NCI-H187 treated with DMSO at 0.1 percent for 48 hours (cell line): ENCODE results near the gene SPAG16.

ENCODE experiments used
- DNase-seq: peaks from one replicate; lab custom pipeline; 2025; lab: John Stamatoyannopoulos, UW

The SPAG16 gene

GRCh38 chr2:214180071-214180470 is 895.8 kb downstream of the SPAG16 start:
- DNase-seq, result no peak

- DNase-seq, result no peak
These were observed 896.4 kb downstream of the SPAG16 start for GRCh38 chr2:214180686-214181085.

GRCh38 chr2:214184461-214184860 is 900.2 kb downstream of the SPAG16 start:
- no peak for DNase-seq

GRCh38 chr2:214185546-214185945 is 901.3 kb downstream of the SPAG16 start:
- no peak for DNase-seq

GRCh38 chr2:214192711-214193110 is 908.4 kb downstream of the SPAG16 start:
- no peak for DNase-seq

- DNase-seq, result no peak
These were observed 909.7 kb downstream of the SPAG16 start for GRCh38 chr2:214193943-214194342.

DNA sequence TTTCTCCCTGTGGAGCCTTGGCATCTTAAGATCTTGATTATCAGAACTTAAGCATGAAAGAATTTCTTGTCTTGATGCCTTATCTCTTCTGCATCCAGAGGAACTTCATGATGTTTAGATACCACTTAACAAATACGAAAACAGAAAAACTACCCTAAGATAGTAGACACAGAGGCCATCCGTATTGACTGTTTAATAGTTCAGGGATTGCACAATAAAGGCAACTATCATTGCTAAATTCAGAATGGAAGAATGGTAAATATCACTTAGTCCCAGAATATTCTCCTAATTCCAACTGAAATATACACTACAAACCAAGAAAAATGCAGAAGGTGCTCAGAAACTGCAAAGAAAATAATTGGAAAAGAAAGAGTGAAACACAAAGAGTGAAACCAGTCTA is 912.0 kb downstream of the SPAG16 start:
- no peak for DNase-seq

DNA sequence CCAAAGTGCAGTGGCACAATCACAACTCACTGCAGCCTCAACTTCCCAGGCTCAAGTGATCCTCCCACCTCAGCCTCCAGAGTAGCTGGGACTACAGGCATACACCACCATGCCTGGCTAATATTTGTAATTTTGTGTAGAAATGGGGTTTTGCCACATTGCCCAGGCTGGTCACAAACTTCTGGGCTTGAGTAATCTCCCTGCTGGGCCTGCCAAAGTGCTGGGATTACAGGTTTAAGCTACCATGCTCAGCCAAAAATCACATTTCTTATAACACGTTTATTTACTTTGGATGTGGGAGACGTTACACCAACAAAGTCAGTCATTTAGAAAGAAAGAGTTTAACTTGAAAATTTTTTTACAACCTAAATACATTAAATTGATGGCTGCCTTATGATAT is 917.6 kb downstream of the SPAG16 start:
- no peak for DNase-seq

DNA sequence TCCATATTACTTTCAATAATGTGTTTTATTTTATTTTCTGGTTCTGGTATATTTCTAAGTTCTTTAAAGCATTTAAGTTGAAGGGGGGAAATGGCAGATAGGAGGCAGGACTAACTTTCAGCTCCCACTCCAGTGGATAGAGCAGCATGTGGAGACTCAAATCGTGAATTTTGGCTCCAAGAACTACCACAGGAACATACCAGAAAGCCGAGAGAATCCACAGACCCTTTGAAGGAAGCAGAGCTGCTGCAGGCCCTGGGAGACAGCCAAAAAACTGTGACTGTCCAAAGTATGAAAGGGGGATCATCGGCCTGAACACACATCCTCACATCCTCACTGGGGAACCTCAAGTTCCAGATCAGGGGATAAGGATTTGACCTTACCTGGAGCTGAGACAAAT is 919.0 kb downstream of the SPAG16 start:
- DNase-seq, result no peak

DNA sequence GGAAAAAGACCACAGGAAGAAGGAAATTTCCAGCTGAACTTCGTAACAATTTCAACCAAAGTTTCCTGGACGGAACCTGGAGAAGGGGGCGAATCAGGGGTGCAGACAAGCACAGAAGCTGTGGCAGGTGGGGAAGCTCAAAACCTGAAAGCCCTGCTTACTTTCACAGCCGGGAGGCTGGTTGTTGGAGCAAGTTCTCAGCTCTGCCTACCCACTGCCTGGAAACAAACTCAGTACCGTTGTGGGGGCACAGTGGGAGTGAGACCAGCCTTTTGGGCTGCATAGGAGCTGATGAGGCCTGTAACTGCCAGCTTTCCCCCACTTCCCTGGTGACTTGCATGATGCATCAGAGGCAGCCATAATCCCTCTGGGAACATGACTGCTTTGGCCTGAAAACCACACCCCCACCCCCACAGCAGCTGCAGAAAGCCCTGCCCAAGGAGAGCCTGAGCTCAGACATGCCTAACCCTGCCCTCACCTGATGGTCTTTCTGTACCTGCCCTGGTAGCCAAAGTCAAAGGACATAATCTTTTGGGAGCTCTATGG is 919.6 kb downstream of the SPAG16 start:
- DNase-seq, result no peak

DNA sequence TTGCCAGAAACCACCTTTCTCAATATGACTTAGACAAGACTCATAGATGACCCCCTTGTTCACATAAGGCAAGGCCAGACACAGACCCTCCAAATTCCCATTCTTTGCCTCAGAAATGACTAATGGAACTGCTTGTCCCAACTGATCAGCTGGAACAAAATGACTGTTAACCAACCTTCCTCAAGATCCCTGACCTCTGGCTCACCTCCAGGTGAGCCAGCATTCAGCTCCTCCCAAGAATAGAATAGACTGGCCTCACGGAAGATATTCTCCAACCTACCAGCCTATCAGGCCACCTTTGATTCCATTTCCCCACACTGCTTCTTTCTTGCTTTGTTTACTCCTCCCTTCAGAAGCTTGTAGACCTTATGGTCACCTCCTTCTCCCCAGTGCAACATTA is 930.8 kb downstream of the SPAG16 start:
- no peak for DNase-seq

DNA sequence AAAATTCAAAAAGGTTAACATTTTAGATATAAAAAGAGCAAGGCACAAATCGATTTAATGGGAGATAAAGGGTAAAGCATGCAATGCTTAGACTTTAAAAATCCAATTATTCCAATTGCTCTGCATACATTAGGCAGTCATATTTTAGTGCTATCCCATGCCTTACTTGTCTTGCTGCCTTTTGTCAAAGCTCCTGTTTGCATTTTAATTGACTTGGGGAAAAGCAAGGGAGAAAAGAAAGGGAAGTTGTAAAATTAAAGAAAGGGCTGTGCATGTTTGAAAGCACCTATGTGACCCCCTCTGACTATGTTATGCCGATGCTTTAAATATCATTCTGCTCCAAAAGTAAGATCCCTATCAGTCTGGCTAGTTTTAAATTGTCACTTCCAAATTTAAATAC is 932.9 kb downstream of the SPAG16 start:
- no peak for DNase-seq

DNA sequence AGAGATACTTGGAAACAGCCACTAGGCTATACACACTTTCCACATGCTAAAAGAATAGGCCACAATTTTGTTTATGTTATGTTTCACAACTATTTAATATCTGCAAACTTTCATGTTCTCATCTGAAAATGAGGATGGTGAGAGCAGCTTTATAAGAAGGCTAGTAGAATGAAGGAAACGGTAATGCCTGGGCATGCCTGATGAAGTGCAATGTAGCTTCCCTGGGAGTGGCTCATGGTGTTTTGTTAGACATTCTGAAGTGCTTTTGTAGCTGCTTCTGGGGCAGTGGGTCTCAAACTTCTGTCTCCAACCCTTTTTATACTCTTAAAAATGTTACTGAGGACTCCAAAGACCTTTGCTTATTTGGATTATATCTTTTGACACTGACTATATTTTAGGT is 933.3 kb downstream of the SPAG16 start:
- no peak for DNase-seq

- DNase-seq, result no peak
These were observed 936.0 kb downstream of the SPAG16 start for GRCh38 chr2:214220251-214220650.

DNA sequence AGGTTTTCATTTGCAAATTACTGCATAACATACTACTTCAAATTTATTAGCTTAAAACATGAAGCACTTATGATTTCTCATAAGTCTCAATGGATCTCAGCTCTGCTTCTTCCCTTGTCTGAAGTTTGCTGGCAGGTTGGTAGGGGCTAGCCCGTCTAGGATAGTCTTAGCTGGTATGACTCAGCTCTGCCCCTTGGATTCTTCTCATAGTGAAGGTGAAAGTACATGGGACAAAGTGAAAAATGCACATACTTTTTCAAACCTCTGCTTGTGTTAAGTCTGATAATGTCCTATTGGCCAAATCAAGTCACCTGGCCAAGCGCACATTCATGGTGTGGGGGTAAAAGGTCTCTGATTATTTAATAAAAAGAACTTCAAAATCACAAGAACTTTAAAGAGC is 941.8 kb downstream of the SPAG16 start:
- no peak for DNase-seq

DNA sequence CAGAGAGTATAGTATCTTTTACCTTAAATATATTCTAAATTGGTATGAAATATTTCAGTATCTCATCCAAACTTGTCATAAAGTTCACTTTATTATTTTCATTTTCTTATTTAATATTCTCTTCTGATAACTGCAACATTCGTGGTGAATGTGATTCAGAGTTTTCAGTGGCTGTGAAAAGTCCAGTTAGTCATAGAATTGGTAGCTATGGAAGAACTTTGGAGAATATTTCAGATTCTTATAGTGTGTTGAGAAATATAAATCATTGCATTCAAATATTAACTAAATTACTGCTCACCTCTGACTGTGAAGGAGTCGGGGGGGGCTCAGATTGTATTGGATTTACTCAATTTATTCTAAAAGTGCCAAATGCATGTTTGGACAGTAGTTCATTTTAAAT is 948.0 kb downstream of the SPAG16 start:
- no peak for DNase-seq

DNA sequence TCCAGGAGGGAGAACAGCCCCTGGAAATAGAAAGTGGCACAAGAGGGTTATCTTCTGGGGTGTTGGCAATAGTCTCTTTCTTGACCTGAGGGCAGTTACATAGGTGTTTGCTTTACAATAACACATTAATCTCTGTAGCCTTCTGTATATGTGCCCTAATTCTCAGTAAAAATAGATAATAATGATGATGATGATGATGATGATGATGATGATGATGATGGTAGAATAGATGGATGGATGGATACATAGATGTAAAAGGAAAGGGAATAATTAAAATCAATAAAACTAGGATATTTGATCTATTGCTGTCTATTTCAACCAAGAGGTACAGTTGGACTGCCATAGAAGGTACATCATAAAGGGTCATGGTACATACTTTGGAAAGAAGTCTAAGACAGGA is 948.9 kb downstream of the SPAG16 start:
- DNase-seq, result no peak

GRCh38 chr2:214242797-214243196 is 958.5 kb downstream of the SPAG16 start:
- DNase-seq, result no peak

DNA sequence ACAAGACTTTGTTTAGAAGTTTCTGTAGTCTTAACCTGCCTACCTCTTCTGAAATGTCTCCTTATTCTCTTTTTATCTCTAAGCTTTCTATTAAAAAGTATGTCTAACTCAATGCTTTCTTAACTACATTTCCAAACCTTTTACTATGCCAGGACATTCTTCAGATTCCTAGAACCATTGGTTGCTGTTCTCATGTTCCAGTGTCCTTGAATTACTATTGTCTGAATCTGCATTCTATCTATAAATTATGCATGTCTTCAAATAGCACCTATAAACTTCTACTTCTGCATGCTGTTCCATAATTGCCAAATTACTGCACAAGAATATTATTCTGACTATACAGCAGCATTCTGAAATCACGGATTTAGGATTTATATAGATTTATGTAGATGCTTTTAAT is 960.6 kb downstream of the SPAG16 start:
- DNase-seq, result no peak

DNA sequence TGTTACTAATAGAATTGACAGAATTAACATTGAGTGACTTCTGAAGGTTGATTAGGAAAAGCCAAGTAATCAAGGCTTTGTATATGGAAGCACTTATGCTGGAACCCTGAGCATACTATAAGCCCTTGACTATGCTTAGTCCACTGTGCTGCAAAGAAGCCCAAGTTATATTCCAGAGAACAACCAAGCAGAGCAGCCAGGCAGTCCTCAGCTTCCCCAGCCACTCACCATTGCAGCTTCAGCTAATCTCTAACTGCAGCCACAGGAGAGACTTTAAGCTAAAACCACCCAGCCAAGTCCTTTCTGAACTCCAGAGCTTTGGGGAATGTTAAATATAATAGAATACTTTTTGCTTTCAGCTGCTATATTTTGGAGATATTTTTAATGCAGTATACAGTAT is 962.2 kb downstream of the SPAG16 start:
- DNase-seq, result no peak

DNA sequence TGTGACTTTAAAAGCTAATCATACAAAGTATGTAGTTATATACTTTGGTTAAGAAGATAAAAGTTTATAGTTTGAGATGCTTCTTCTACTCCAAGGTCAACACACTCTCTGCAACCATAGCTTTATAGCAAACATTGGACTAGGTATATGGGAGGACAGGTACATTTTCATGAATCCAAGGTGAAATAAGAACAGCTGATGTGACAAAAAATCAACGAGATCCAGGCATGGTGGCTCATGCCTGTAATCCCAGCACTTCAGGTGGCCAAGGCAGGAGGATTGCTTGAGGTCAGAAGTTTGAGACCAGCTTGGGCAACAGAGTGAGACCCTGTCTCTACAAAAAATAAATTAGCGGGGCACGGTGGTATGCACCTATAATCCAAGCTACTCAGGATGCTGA is 963.3 kb downstream of the SPAG16 start:
- DNase-seq, result no peak

DNA sequence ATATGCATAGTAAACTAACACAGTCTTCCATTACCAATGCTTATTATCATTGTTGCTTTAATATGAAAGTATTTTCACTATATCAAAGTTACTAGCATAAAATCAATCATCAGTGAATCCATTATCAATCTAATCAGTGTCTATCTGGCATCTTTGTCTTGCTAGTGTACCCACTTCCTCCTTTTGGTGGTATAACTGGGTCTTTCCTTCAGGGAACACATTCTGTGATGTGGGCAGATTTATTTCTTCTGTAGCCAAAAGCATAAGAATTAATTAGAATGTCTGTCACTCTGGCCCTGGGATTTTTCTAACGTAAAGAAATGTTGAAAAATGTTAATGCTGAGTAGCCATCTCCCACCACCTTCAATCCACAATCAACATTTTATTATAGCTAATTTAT is 970.8 kb downstream of the SPAG16 start:
- DNase-seq, result no peak

DNA sequence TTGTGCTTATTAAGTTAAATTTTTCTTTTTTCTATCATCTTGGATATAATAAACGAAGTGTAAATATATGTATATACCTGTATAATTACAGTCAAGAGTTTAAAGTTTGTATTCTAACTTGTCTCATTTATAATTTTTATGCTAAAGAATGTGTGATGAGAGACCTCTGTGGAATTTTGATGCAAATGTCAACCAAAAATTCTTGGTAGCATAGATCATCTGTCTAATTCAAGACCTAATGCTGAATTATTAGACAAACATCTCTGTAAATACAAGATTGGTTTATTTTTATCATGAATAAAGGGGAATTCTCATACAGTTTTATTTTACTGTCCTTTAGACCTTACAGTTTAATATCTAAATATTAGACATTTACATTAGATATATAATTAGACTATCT is 977.4 kb downstream of the SPAG16 start:
- DNase-seq, result no peak

GRCh38 chr2:214264171-214264570 is 979.9 kb downstream of the SPAG16 start:
- no peak for DNase-seq

DNA sequence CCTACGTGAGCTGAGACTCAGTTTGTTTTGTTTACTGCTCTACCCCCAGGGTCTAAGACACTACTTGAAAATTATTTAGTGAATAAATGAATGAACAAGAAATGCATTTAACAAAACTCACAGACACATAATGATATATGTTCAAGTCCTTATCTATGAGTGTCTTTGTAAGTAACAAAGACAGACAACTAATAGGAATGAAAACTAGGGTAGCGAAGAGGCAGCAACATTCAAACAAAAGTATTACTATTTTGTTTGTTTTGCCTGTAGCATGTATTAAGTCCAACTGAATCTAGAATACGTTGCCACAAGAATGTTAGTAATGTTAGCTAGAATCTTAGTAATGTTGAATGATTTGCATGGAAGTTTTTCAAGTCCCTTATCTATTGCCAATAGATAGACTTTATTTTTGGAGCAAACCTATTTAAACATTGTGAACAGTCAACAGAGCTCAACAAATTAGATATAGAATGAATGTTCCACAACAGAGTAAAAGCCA is 981.8 kb downstream of the SPAG16 start:
- no peak for DNase-seq
